CD14-positive monocyte (primary cell): ENCODE results near the gene TANGO2. TPM values are rescaled to one million over a fixed set of nuclear protein-coding genes. Genes with fewer than 3 reads are reported as not detected.
A peak's percentile ranks its signal among the peaks of the same experiment; 100 is the strongest.

Source experiments
- DNase-seq, 3 donors: peaks; one replicate each; pipeline ENCODE4 v3.0.0-alpha.2; 2011 to 2022
- H2AFZ ChIP-seq: 2 replicates; pipeline ENCODE4 v1.6.0; 2012; ENCODE audit warnings: mild to moderate bottlenecking, low read depth, low read length, inconsistent platforms; ENCODE audit not compliant: insufficient read depth, poor library complexity, severe bottlenecking
- H3K27ac ChIP-seq, 2 donors: 1 replicate in 1 of 2; 2 replicates in 1 of 2; pipeline ENCODE4 v1.5.1; 2012 to 2013; ENCODE audit warnings: low read length in 2 of 2, control low read depth in 1 of 2, inconsistent platforms in 1 of 2, low read depth in 1 of 2, mild to moderate bottlenecking in 1 of 2
- H3K27me3 ChIP-seq, 2 donors: one replicate each; pipeline versions ENCODE4 v1.6.0 to v1.6.1; 2011 to 2013; ENCODE audit warnings: low read length in 2 of 2; ENCODE audit not compliant: control insufficient read depth in 2 of 2, insufficient read depth in 2 of 2
- H3K36me3 ChIP-seq, 2 donors: replicated peaks in 1 of 2; 1 replicate in 1 of 2; 2 replicates in 1 of 2; pipeline versions ENCODE4 v1.5.1 to v1.6.1; 2012 to 2013; ENCODE audit warnings: low read length in 2 of 2, control low read depth in 1 of 2, inconsistent platforms in 1 of 2, mild to moderate bottlenecking in 1 of 2; ENCODE audit not compliant: insufficient read depth in 2 of 2, control insufficient read depth in 1 of 2
- H3K4me1 ChIP-seq, 2 donors: 1 replicate in 1 of 2; 2 replicates in 1 of 2; pipeline versions ENCODE4 v1.5.1 to v1.6.1; 2012 to 2013; ENCODE audit warnings: low read length in 2 of 2, control low read depth in 1 of 2, inconsistent platforms in 1 of 2, mild to moderate bottlenecking in 1 of 2, moderate library complexity in 1 of 2; ENCODE audit not compliant: insufficient read depth in 2 of 2, control insufficient read depth in 1 of 2
- H3K4me2 ChIP-seq: replicated peaks from 2 replicates; pipeline ENCODE3; 2012; ENCODE audit warnings: low read length, moderate library complexity, mild to moderate bottlenecking; ENCODE audit not compliant: poor library complexity, severe bottlenecking; ENCODE audit errors: extremely low read depth
- H3K4me3 ChIP-seq, 3 experiments: fragments of 200-600 bp in 1 of 3; sonication (generic) in 1 of 3; replicated peaks in 1 of 3; 1 replicate in 2 of 3; 2 replicates in 1 of 3; pipeline ENCODE4 v1.5.1; 2011 to 2013; ENCODE audit warnings: low read length in 3 of 3, mild to moderate bottlenecking in 3 of 3, control low read depth in 2 of 3, low read depth in 2 of 3, inconsistent platforms in 1 of 3, moderate library complexity in 1 of 3
- H3K79me2 ChIP-seq: 2 replicates; pipeline ENCODE4 v1.6.0; 2012; ENCODE audit warnings: mild to moderate bottlenecking, control low read depth, inconsistent platforms, low read length, moderate library complexity; ENCODE audit not compliant: insufficient read depth
- H3K9ac ChIP-seq: 2 replicates; pipeline ENCODE4 v1.6.0; 2017; ENCODE audit warnings: low read length, mild to moderate bottlenecking; ENCODE audit not compliant: insufficient read depth, poor library complexity, severe bottlenecking
- H3K9me3 ChIP-seq, 2 donors: replicated peaks in 1 of 2; 1 replicate in 1 of 2; 2 replicates in 1 of 2; pipeline versions ENCODE4 v1.5.1 to v1.6.1; 2012 to 2013; ENCODE audit warnings: low read length in 2 of 2, control low read depth in 1 of 2; ENCODE audit not compliant: control insufficient read depth in 1 of 2, insufficient read depth in 1 of 2
- H4K20me1 ChIP-seq: 2 replicates; pipeline ENCODE4 v1.6.0; 2012; ENCODE audit warnings: mild to moderate bottlenecking, low read length, control low read depth, moderate library complexity; ENCODE audit not compliant: insufficient read depth
- H3K27ac Mint-ChIP-seq, 7 donors: one replicate each; pipeline ENCODE4 v1.8.0; 2020; ENCODE audit warnings: mild to moderate bottlenecking in 7 of 7, mixed read lengths in 7 of 7, moderate library complexity in 6 of 7, inconsistent platforms in 2 of 7
- H3K27me3 Mint-ChIP-seq, 3 donors: one replicate each; pipeline ENCODE4 v1.8.0; 2021 to 2022; ENCODE audit warnings: low read depth in 3 of 3, mild to moderate bottlenecking in 3 of 3, mixed read lengths in 3 of 3, moderate library complexity in 3 of 3, inconsistent platforms in 1 of 3
- H3K36me3 Mint-ChIP-seq, 2 donors: one replicate each; pipeline ENCODE4 v1.8.0; 2020; ENCODE audit warnings: mixed read lengths in 2 of 2, inconsistent platforms in 1 of 2, mild to moderate bottlenecking in 1 of 2
- H3K4me1 Mint-ChIP-seq: one replicate; pipeline ENCODE4 v1.8.0; 2020; ENCODE audit warnings: mild to moderate bottlenecking, mixed read lengths
- H3K4me3 Mint-ChIP-seq, 2 donors: one replicate each; pipeline ENCODE4 v1.8.0; 2020; ENCODE audit warnings: mild to moderate bottlenecking in 2 of 2, mixed read lengths in 2 of 2, moderate library complexity in 1 of 2
- H3K9me3 Mint-ChIP-seq, 7 donors: one replicate each; pipeline ENCODE4 v1.8.0; 2020 to 2022; ENCODE audit warnings: mixed read lengths in 7 of 7, mild to moderate bottlenecking in 6 of 7, moderate library complexity in 6 of 7, inconsistent platforms in 2 of 7
- CTCF ChIP-seq: fragments of 200-600 bp; IDR thresholded peaks from one replicate; pipeline ENCODE4 v1.8.0; 2022; ENCODE audit warnings: antibody characterized with exemption, mild to moderate bottlenecking
- WGBS: methylation state at CpG from one replicate; pipeline ENCODE4 v1.1.5; 2013; ENCODE audit warnings: missing lambda C conversion rate; ENCODE audit not compliant: insufficient coverage; 5-methylcytosine and 5-hydroxymethylcytosine counted together
- intact Hi-C, 2 donors: fragments of 100-400 bp; cut with micrococcal nuclease; formaldehyde crosslinking; loops; one replicate each; pipeline versions ENCODE4 v1.15.0 to v1.15.1; 2023
- polyA plus RNA-seq, 3 donors: library from polyadenylated mRNA; depleted of rRNA in 1 of 3; unstranded in 2 of 3; stranded (reverse) in 1 of 3; fragments of 300-500 nt in 2 of 3; fragments of >200 nt in 1 of 3; fragmentation: Illumina TruSeq in 2 of 3; gene quantifications; 1 replicate in 2 of 3; 2 replicates in 1 of 3; pipeline ENCODE4 v1.2.3, GENCODE V29; 2012 to 2021

TANGO2 gene
- polyA plus RNA-seq, 3 donors, result 56.4 to 94.9 (median 58.2) TPM

DNA sequence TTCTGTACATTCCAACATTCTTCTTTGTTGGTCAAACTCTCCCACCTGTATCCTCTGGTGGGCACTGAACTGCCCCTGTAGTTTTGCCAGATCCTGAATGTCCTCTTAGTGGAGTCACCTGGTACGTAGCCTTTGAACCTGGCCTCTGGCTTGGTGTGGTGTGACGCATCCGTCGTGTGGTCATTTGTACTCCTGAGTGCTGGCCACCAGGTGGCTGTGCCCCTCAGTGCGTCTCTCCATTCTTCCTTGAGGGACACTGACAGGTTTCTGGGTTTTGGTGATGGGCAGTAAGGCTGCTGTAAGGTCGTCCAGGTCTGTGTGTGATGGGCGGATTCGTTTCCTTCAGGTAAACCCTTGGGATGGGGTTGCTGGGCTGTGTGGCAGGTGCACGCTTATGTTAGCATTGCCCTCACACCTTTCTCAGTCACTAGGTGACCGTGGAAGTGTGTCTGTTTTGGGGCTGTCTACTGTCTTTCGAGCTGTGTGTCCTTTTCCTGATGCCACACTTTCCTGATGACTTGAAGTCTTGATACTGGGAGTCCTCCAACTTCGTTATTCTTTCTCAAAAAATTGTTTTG, 81.4 kb downstream of the TANGO2 start:
- Histone ChIP-seq H3K9ac (no peak overlapping the region), H3K36me3 (peaks cover 65 to 84% of the 10 kb centered on the region in 2 donors), H3K4me3 (no peak overlapping the region), H3K27ac (no peak overlapping the region), H3K4me1 (peaks cover 0 to 9% of the 10 kb centered on the region in 2 donors), H3K4me2 (no peak overlapping the region), H3K9me3 (no peaks in the 10 kb centered on the region), H3K79me2 (peaks cover 9% of the 10 kb centered on the region), H4K20me1 (no peaks in the 10 kb centered on the region), H2AFZ (no peak overlapping the region), H3K27me3 (no peaks in the 10 kb centered on the region)
- Mint-ChIP-seq H3K27ac (peak overlapping the region in 3 of 7 donors; percentile 12 to 71 (median 32)), H3K4me1 (peaks cover 13% of the 10 kb centered on the region), H3K4me3 (no peak overlapping the region), H3K27me3 (peaks cover 0 to 1% (median 0%) of the 10 kb centered on the region in 3 donors), H3K9me3 (no peaks in the 10 kb centered on the region), H3K36me3 (peaks cover 70 to 95% of the 10 kb centered on the region in 2 donors)
- WGBS, result 92% methylated on average over 5 of the region's 12 CpGs
- TF ChIP-seq CTCF, result no peak
- intact Hi-C loops, result no loop called here
- no peak for DNase-seq

DNA sequence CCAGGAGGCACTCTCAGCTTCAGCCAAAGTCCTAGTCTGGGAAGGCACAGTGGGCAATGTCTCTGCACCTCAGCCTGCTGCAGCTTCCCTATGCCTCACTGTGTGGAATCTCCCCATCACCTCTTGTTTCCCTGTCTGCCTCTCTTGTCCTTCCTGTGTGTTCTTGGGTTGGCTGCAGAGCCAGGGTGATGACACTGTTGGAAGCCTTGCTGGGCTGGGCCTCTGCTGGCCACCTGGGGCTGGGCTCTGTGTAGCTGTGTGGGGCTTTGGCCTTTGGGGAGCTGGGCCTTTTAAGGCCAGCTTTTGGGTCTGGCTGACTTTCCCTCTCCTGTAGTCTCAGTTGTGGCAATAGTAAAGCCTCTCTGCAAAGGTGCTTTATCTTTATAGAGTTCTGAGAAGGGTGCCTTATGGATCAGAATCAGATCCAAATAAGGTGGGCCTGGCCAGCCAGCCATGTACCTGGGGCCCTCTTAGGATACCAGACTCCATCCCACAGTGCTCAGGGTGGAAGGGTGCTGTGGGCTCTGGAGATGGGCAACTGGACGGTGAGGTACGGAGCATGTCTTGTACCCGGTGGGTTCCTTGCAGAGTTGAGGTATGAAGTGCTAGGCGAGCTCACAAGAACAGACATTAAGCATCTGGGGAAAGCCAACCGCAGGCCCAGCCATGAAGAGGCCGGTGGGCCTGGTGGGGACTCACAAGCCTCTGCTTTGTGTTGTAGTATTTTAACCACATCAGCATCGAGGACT, 84.7 kb downstream of the TANGO2 start:
- peaks cover 9% of the 10 kb centered on the region for H3K79me2 ChIP-seq
- no peak overlapping the region for H3K4me3 Mint-ChIP-seq
- H3K27ac ChIP-seq, result peak overlapping the region in 1 of 2 donors; percentile 41
- peaks cover 0 to 9% of the 10 kb centered on the region in 2 donors for H3K4me1 ChIP-seq
- H3K36me3 Mint-ChIP-seq, result peaks cover 63 to 91% of the 10 kb centered on the region in 2 donors
- H3K4me1 Mint-ChIP-seq, result peaks cover 13% of the 10 kb centered on the region
- H3K27me3 ChIP-seq, result no peaks in the 10 kb centered on the region
- H3K9me3 ChIP-seq, result no peaks in the 10 kb centered on the region
- TF ChIP-seq CTCF, result no peak
- no peak overlapping the region for H3K4me3 ChIP-seq
- no peak overlapping the region for H3K4me2 ChIP-seq
- intact Hi-C loops, result no loop called here
- DNase-seq, result no peak
- peaks cover 3% of the 10 kb centered on the region for H4K20me1 ChIP-seq
- no peak overlapping the region for H2AFZ ChIP-seq
- peaks cover 77 to 88% of the 10 kb centered on the region in 2 donors for H3K36me3 ChIP-seq
- peak overlapping the region in 2 of 7 donors; percentile 50 to 56 for H3K27ac Mint-ChIP-seq
- peaks cover 0 to 2% (median 1%) of the 10 kb centered on the region in 3 donors for H3K27me3 Mint-ChIP-seq
- no peak overlapping the region for H3K9ac ChIP-seq
- H3K9me3 Mint-ChIP-seq, result no peaks in the 10 kb centered on the region
- 100% methylated on average over 5 of the region's 7 CpGs for WGBS
